ENCODE measurements around the gene UNKL.

GRCh38 chr16:1361685-1362360 lies 52.7 kb downstream of the UNKL start:
- TF ChIP-seq CTCF (IDR thresholded peaks at IDR 0.05) (no peak), POLR2AphosphoS5 (IDR thresholded peaks at IDR 0.05) (no peak)
